Panc1 (cell line): ENCODE data around the gene ALPL. TPM values are rescaled to one million over a fixed set of nuclear protein-coding genes. Genes with fewer than 3 reads are reported as not detected.

ENCODE experiments used
- ATAC-seq: fragments of 200-7000 bp; cut with Tn5 transposase; 2 replicates; pipeline ENCODE4 v1.9.1; 2020; ENCODE audit warnings: mild to moderate bottlenecking, moderate library complexity
- BruUV-seq: library from RNA; stranded (reverse); fragments of 400-500 nt; replicated peaks from 2 replicates; lab custom pipeline; 2021; lab: Mats Ljungman, UMichigan
- CTCF ChIA-PET: fragments of 300-600 bp; sonication (Branson Sonifier 250); formaldehyde crosslinking; loops from one replicate; lab custom pipeline; 2022; ENCODE audit warnings: antibody characterized with exemption; lab: Charles Lee
- POLR2A ChIA-PET: fragments of 300-600 bp; sonication (Branson Sonifier 250); formaldehyde crosslinking; loops from one replicate; lab custom pipeline; 2022; ENCODE audit warnings: antibody characterized with exemption; lab: Charles Lee
- DNase-seq: peaks from one replicate; pipeline ENCODE4 v3.0.0-alpha.2; 2010; ENCODE audit warnings: low read depth, low spot score
- H3K27ac ChIP-seq: 2 replicates; pipeline ENCODE4 v1.5.1; 2011; ENCODE audit warnings: mild to moderate bottlenecking, low read length, inconsistent platforms
- H3K27me3 ChIP-seq: fragments of 200-500 bp; sonication (Bioruptor generic); 2 replicates; pipeline ENCODE4 v1.6.0; 2014; ENCODE audit warnings: low read length, inconsistent platforms; ENCODE audit not compliant: control insufficient read depth, insufficient read depth
- H3K36me3 ChIP-seq: fragments of 200-500 bp; sonication (Bioruptor generic); 2 replicates; pipeline ENCODE4 v1.5.1; 2014; ENCODE audit warnings: inconsistent platforms, mild to moderate bottlenecking, low read length, moderate library complexity; ENCODE audit not compliant: control insufficient read depth, insufficient read depth
- H3K4me1 ChIP-seq: 2 replicates; pipeline ENCODE4 v1.5.1; 2011; ENCODE audit warnings: inconsistent platforms, mild to moderate bottlenecking, low read length, moderate library complexity; ENCODE audit not compliant: control insufficient read depth, insufficient read depth
- H3K4me3 ChIP-seq, 2 experiments: 2 replicates each; pipeline ENCODE4 v1.5.1; 2011 to 2012; ENCODE audit warnings: low read depth in 2 of 2, low read length in 2 of 2, mild to moderate bottlenecking in 2 of 2, inconsistent platforms in 1 of 2, moderate library complexity in 1 of 2
- H3K9me3 ChIP-seq: fragments of 200-500 bp; sonication (Bioruptor generic); 2 replicates; pipeline ENCODE4 v1.5.1; 2014; ENCODE audit warnings: low read depth, mild to moderate bottlenecking, inconsistent platforms, low read length, moderate library complexity; ENCODE audit not compliant: control insufficient read depth, insufficient read depth
- CTCF ChIP-seq: fragments of 450-650 bp; IDR thresholded peaks from 2 replicates; pipeline ENCODE4 v1.5.1; 2017; ENCODE audit warnings: mild to moderate bottlenecking
- POLR2AphosphoS5 ChIP-seq: IDR thresholded peaks from 2 replicates; pipeline ENCODE4 v1.6.1; 2012; ENCODE audit warnings: mild to moderate bottlenecking, low read depth, low read length, moderate library complexity
- REST ChIP-seq, 2 experiments: IDR thresholded peaks; 2 replicates each; pipeline ENCODE4 v1.6.1; 2011 to 2012; ENCODE audit warnings: low read depth in 2 of 2, control low read depth in 1 of 2, low read length in 1 of 2, mild to moderate bottlenecking in 1 of 2, moderate library complexity in 1 of 2; ENCODE audit not compliant: insufficient read depth in 1 of 2
- SIN3A ChIP-seq: IDR thresholded peaks from 2 replicates; pipeline ENCODE4 v1.6.1; 2012; ENCODE audit warnings: low read depth, mild to moderate bottlenecking, low read length, moderate library complexity, borderline replicate concordance; ENCODE audit not compliant: insufficient read depth
- TCF7L2 ChIP-seq: IDR thresholded peaks from 2 replicates; pipeline ENCODE4 v1.6.1; 2011; ENCODE audit warnings: mild to moderate bottlenecking, low read depth, low read length, inconsistent platforms
- in situ Hi-C: cut with HindIII; loops from 2 replicates; pipeline ENCODE4 v1.10.0; 2016; ENCODE audit warnings: low sequenced_read_pairs, low pct_unique_long_range_greater_than_20kb
- intact Hi-C: fragments of 100-400 bp; cut with micrococcal nuclease; formaldehyde crosslinking; loops from one replicate; pipeline ENCODE4 v1.10.0; 2022; ENCODE audit not compliant: unreplicated experiment
- total RNA-seq: library from RNA; stranded (reverse); gene quantifications from one replicate; pipeline ENCODE4 v1.2.1, GENCODE V29; 2021; ENCODE audit not compliant: unreplicated experiment

ALPL gene
- total RNA-seq, 1 experiment from 2014 or later: 0.82 TPM

GRCh38 chr1:21599402-21599801 lies 90.2 kb downstream of the ALPL start:
- DNase-seq (no peak), ATAC-seq (no peak)
- in situ Hi-C loops (no loop called here), intact Hi-C loops (loop anchor here (10.0 kb wide), 1 partner anchor 55 kb away; no protein-coding TSS in a partner anchor)
- CTCF ChIA-PET: no interaction called here
- BruUV-seq: no TSS peak
- Histone ChIP-seq H3K36me3 (no peaks in the 10 kb centered on the region), H3K4me3 (no peak overlapping the region), H3K9me3 (no peaks in the 10 kb centered on the region), H3K4me1 (no peaks in the 10 kb centered on the region), H3K27ac (no peak overlapping the region), H3K27me3 (no peaks in the 10 kb centered on the region)
- POLR2A ChIA-PET: no interaction called here
- TF ChIP-seq TCF7L2: no peak
- no peak for TF ChIP-seq SIN3A
- TF ChIP-seq CTCF: no peak
- no peak for TF ChIP-seq POLR2AphosphoS5
- TF ChIP-seq REST (IDR thresholded peaks at IDR 0.05; ENCODE audit: insufficient read depth in 1 of 2, low read depth in 2 of 2, low read length in 1 of 2): no peak

- no peaks in the 10 kb centered on the region for H3K36me3 ChIP-seq
- ATAC-seq (no peak), DNase-seq (no peak)
- in situ Hi-C loops: no loop called here
- BruUV-seq: no TSS peak
- H3K9me3 ChIP-seq: no peaks in the 10 kb centered on the region
- H3K27ac ChIP-seq: no peak overlapping the region
- no peaks in the 10 kb centered on the region for H3K4me1 ChIP-seq
- no peak for TF ChIP-seq REST (IDR thresholded peaks at IDR 0.05; ENCODE audit: insufficient read depth in 1 of 2, low read depth in 2 of 2, low read length in 1 of 2)
- no peak for TF ChIP-seq POLR2AphosphoS5
- H3K4me3 ChIP-seq: no peak overlapping the region
- intact Hi-C loops: no loop called here
- no peaks in the 10 kb centered on the region for H3K27me3 ChIP-seq
- ChIA-PET CTCF (no interaction called here), POLR2A (no interaction called here)
Observed at GRCh38 chr1:21601278-21602048, 92.2 kb downstream of the ALPL start.
